GM12892 (cell line): ENCODE measurements around the gene PKM.
"Not testable (repeated sequence)": the region's sequence is repeated elsewhere in the genome, so short reads cannot be mapped to it uniquely, and the experiment has no call there.

ENCODE experiments used
- DNase-seq: peaks from one replicate; pipeline ENCODE4 v3.0.0; 2011; ENCODE audit not compliant: insufficient read length
- FAIRE-seq: peaks from 2 replicates; lab custom pipeline; 2011; peaks lifted over from hg19 to GRCh38; lab: Jason Lieb, UNC
- POLR2A ChIP-seq: IDR thresholded peaks from 2 replicates; pipeline ENCODE4 v1.6.1; 2011; ENCODE audit warnings: low read depth, low read length, control low read depth
- POLR2AphosphoS5 ChIP-seq: IDR thresholded peaks from 2 replicates; pipeline ENCODE4 v1.6.1; 2011; ENCODE audit warnings: low read depth, low read length, control low read depth
- TAF1 ChIP-seq: IDR thresholded peaks from 2 replicates; pipeline ENCODE4 v1.6.1; 2011; ENCODE audit warnings: low read depth, mild to moderate bottlenecking, control low read depth, low read length, borderline replicate concordance

PKM gene

DNA sequence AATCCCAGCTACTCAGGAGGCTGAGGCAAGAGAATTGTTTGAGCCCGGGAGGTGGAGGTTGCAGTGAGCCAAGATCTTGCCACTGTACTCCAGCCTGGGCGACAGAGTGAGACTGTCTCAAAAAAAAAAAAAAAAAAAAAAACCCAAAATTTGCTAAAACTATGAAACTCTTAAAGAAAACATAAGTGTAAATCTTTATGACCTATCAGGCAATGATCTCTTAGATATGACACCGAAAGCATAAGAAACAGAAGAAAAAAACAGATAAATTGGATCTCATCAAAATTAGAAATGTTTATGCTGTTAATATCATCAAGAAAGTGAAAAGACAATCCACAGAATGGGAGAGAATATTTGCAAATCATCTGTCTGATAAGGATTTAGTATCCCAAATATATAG lies 48.7 kb downstream of the PKM start:
- FAIRE-seq (no peak), DNase-seq (no peak)
- TF ChIP-seq POLR2A, result no peak
- TF ChIP-seq TAF1, result no peak
- TF ChIP-seq POLR2AphosphoS5, result no peak

DNA sequence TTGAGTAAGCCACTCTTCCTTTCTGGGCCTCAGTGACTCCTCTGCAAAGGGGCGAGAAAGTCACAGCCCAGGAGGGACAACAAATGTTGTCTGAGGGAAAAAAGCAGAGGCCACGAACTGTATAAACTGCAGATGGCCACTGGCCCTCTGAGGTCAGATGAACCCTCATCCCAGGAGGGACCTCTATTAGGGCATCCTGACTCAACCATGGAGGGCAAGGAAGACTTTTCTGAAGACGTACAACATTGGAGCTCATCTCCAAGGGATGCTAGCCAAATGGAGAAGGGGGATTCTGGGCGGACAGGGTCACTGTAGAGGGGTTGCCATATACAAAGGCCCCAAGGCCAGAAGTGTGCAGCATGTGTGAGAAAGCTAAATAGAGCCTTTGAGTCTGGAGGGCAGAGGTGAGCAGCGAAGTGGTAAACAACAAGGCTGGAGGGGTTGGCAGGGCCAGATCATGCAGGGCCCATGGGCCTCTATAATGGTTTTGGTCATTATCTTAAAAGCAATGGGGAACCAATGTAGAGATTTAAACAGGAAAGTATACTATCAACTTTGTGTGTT lies 50.1 kb downstream of the PKM start:
- FAIRE-seq (no peak), DNase-seq (no peak)
- no peak for TF ChIP-seq POLR2AphosphoS5
- TF ChIP-seq TAF1, result no peak

DNA sequence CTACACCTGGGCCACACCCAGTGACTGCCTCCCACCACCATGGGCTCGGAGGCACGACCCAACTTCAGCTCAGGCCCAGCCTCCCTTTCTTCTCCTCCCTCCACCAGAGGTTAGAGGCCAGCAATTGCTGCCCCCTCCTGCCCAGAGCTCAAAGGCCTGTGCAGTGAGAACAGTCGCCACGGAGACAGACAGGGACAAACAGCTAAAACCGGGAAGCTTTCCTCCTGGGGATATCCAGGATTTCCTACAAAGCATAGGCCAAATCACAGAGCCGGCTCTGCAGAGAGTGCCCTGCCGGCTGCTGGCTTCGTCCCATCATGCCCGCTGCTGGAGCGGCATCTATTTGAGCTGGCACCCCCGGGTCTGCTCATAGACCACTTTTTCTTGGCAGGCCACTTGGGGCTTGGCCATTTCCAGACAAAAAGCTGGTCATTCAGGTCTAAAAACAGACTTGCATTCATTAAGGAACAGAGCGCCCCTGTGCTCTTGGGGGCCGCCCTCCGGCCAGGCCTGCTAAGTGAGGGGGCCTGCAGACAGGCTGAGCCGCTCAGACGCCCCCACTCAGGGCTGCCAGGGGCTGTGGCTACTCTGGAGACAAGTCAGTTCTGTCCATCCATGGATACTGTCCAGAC lies 50.9 kb downstream of the PKM start:
- DNase-seq (no peak), FAIRE-seq (no peak)
- TF ChIP-seq POLR2A (no peak), POLR2AphosphoS5 (no peak), TAF1 (no peak)

DNA sequence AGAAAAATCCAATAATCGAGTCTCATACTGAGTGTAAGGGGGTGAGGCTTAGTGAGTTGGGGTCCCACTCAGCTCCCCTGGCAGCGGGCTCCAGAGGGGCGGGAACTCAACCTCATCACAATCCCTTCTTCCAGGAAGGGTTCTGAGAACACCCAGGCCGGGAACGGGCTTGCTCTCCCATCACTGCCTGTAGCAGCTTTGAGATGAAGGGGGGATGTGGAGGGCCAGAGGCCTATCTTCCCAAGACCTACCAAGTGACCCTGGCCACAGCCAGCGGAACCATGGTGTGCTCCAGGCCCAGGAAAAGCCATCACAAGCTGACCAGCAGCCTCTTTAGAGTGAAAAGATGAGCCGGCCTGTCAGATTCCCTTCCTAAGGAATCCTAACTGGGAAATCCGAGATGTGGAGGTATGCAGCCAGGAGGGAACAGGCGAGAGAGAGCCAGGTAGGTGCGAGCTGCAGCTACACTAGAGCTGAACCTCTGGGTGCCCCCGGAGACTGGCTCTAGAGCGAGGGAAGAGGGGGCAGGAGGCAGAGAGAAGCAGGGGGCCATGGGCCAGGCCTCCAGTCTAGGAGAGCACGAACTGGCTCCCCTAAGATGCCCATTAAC lies 51.9 kb downstream of the PKM start:
- TF ChIP-seq TAF1 (no peak), POLR2A (no peak), POLR2AphosphoS5 (no peak)
- FAIRE-seq (no peak), DNase-seq (no peak)

DNA sequence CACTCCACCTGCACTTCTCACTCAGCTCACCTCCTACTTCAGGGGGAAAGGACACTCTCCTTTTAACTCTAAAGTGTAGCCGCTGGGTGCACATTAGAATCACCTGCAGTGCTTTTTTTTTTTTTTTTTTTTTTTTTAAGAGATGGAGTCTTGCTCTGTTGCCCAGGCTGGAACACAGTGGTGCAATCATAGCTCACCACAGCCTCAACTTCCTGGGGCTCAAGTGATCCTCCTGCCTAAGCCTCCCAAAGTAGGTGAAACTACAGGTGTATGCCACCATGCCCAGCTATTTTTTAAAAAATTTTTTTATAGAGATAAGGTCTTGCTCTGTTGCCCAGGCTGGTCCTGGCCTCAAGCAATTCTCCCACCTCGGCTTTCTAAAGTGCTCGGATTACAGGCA lies 54.2 kb downstream of the PKM start:
- no peak for FAIRE-seq
- DNase-seq, result no peak
- no peak for TF ChIP-seq POLR2A
- TF ChIP-seq POLR2AphosphoS5, result no peak
- no peak for TF ChIP-seq TAF1

DNA sequence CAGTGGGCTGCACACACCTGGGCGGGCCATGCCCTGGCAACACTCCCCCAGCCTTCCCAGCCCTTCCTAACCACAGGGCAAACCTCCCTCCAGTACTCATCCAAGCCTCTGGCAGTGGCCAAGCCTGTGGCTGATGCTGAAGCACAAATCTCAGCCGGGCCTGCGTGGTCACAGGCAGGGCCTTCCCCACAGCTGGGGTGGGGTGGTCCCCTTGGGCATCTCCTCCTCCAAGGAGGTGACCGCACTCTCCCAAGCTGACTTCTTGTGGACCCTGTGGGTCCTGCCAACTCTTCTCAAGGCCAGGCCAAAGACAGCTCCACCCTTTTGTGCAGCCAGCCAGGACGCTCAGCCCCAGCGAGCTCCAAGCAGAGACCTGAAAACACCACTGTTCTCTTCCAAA lies 54.8 kb downstream of the PKM start:
- TF ChIP-seq TAF1 (no peak), POLR2AphosphoS5 (no peak), POLR2A (no peak)
- DNase-seq, result no peak
- FAIRE-seq, result no peak

DNA sequence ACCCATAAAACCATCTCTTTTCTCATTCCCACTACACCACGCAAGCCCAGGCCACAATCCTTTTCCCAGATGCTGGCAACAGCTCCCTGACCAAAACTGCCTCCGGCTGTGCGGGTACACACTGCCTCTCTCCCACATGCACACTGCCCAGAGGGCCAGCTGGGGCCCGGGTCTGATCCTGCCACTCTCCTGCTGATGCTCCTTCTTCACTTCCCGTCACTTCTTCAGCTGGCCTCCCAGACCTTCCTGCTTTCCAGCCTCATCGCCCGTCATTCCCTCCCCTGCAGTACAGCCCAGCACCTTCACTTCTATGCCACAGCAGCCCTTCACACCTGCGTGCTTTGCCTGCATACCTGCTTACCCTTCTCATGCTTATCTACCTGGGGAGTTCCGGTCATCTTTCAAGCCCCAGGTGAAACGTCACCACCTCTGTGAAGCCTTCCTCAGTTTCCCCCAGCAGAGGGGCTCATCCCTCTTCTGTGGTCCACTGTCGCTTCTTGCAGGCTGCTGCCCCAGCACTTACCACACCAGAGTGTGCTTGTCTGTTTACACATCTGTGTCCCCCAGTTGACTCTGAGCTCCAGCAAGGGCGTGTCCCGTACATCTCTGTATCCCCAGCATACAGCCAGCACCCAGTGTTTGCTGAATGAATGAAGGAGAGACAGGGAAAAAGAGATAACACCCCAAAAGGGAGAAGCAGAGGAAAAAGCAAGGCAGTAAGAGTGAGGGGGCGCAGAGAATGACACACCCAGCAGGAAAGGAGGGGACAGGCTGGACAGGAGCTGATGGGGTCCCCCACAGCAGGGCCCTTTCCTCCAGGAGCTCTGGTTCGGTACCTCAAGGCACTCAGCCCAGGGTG lies 55.6 kb downstream of the PKM start:
- TF ChIP-seq TAF1, result no peak
- DNase-seq (no peak), FAIRE-seq (no peak)

DNA sequence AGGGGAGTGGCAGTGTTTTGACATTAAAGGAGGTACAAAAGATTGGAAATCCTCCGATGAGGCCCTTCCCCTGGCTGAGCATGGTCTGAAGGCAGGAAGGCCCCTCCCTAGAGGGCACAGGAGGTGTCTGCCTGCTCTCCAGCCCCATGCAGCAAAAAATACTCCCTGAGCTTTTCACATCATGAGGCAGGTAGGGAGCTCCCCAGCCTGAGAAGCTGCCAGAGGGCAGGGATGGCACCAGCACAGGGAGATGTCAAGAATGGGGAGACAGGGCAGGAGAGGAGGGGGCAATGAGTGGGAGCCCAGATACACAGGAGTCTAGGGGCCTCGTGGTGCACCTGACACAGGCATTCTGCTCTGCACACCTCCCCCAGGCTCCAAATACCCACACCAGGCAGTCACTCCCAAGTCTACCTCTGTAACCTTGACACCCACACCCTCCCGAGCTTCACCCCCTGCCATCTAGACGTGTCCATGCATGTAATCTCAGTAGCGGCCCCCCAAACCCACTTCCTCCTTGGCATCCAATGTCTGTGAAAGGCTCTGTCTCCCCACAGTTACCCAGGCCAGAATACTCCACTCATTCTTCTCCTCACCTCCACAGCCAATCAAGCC lies 56.3 kb downstream of the PKM start:
- TF ChIP-seq TAF1 (no peak), POLR2A (no peak), POLR2AphosphoS5 (no peak)
- no peak for DNase-seq
- no peak for FAIRE-seq

DNA sequence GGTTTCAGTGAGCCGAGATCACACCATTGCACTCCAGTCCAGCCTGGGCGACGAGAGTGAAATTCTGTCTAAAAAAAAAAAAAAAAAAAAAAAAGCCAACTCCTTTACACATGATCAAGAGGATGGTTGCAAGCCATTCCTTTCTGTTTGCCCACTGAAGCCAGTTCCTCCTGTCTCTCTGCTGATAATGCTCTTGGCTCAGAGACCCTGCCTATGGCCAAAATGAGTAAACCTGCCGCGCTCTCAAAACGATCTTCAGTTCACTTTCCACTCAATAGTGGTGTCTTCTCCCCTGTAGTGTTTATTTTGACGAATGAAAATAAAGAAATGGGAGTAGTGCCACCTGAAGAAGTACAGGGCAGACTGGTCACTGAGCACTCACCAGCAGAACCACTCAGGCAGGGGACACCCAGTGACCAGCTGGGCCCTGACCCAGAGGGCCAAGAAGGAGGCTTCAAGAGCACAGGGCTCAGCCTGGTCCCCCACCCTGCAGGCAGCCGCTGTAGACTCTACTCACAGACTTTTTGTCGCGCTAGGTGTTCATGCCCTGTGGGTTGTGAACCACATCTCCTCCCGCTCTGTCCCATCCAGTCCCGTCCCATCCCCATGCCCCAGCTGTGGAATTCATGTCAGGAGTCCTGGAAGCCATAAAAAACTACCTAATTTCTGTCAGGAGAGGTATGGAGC lies 57.0 kb downstream of the PKM start:
- no peak for DNase-seq
- FAIRE-seq, result no peak
- TF ChIP-seq POLR2A (no peak), POLR2AphosphoS5 (no peak), TAF1 (no peak)

DNA sequence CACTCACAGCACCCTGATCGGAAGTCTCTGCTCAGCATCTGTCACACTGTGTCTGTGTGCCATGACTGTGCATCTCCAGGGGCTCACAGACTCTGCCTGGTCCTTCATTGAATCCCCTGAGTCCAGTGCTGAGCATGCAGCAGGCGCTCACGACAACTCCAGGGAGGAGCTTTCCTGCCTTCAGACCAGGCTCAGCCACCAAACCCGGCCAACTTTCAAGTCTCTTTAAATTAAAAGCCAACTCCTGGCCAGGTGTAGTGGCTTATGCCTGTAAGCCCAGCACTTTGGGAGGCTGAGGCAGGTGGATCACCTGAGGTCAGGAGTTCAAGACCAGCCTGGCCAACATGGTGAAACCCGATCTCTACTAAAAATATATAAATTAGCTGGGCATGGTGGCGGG lies 57.6 kb downstream of the PKM start:
- TF ChIP-seq TAF1, result no peak
- TF ChIP-seq POLR2A, result no peak
- no peak for TF ChIP-seq POLR2AphosphoS5
- FAIRE-seq (no peak), DNase-seq (no peak)

DNA sequence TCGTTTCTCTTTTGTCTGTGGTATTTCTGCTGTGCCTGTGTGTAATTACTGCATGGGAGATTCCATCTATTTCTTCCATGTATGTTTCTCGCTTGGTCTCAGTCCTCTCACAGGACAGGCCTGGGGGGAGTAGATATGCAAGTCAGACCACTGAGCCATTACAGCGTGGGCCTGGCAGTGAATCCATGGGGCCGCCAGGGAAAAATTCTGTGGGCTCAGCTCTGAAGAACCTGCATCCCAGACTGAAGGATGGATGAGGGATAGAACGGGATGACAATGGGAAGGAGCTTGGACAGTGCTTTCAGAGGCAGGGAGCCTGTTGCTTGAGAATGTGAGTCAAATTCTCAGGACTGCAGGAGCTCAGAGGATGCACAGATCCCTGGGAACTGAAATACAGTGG lies 58.2 kb downstream of the PKM start:
- TF ChIP-seq POLR2A, result no peak
- TF ChIP-seq POLR2AphosphoS5, result no peak
- TF ChIP-seq TAF1, result no peak
- DNase-seq, result no peak
- FAIRE-seq, result no peak

DNA sequence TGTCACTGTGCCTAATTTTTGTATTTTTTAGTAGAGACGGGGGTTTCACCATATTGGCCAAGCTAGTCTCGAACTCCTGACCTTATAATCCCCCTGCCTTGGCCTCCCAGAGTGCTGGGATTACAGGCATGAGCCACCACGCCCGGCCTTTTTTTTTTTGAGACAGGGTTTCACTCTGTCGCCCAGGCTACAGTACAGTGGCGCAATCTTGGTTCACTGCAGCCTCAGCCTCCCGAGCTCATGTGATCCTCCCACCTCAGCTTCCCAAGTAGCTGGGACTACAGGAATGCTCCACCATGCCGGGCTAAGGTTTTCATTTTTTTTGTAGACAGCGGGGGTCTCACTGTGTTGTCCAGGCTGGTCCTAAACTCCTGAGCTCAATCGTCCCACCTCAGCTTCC lies 59.0 kb downstream of the PKM start:
- not testable (repeated sequence) for DNase-seq, FAIRE-seq
